Ishikawa (cell line): Measurements from ENCODE around the gene PRDM16.

ENCODE experiments used
- CEBPB ChIP-seq: IDR thresholded peaks from 2 replicates; pipeline ENCODE4 v1.6.1; 2012
- CREB1 ChIP-seq: IDR thresholded peaks from 2 replicates; pipeline ENCODE4 v1.6.1; 2012; ENCODE audit warnings: low read depth
- EGR1 ChIP-seq: IDR thresholded peaks from 2 replicates; pipeline ENCODE4 v1.6.1; 2012
- EP300 ChIP-seq: IDR thresholded peaks from 2 replicates; pipeline ENCODE4 v1.6.1; 2012; ENCODE audit warnings: borderline replicate concordance
- FOXM1 ChIP-seq: IDR thresholded peaks from 2 replicates; pipeline ENCODE4 v1.6.1; 2012; ENCODE audit warnings: low read depth, borderline replicate concordance
- NFIC ChIP-seq: IDR thresholded peaks from 2 replicates; pipeline ENCODE4 v1.6.1; 2012
- RAD21 ChIP-seq: IDR thresholded peaks from 2 replicates; pipeline ENCODE4 v1.6.1; 2012; ENCODE audit warnings: low read depth
- TAF1 ChIP-seq: IDR thresholded peaks from 2 replicates; pipeline ENCODE4 v1.6.1; 2012; ENCODE audit warnings: low read depth, mild to moderate bottlenecking
- TCF12 ChIP-seq: IDR thresholded peaks from 2 replicates; pipeline ENCODE4 v1.6.1; 2012; ENCODE audit warnings: low read depth
- TEAD4 ChIP-seq: IDR thresholded peaks from 2 replicates; pipeline ENCODE4 v1.6.1; 2012
- YY1 ChIP-seq: IDR thresholded peaks from 2 replicates; pipeline ENCODE4 v1.6.1; 2012; ENCODE audit warnings: low read depth
- ZBTB7A ChIP-seq: IDR thresholded peaks from 2 replicates; pipeline ENCODE4 v1.6.1; 2012; ENCODE audit warnings: low read depth
- TF ChIP-seq, protein P1 (sequence below): IDR thresholded peaks from 2 replicates; pipeline ENCODE4 v1.6.1; 2012
- TF ChIP-seq, protein P2 (sequence below): IDR thresholded peaks from 2 replicates; pipeline ENCODE4 v1.6.1; 2012; ENCODE audit warnings: low read depth, mild to moderate bottlenecking
- TF ChIP-seq, protein P3 (sequence below): IDR thresholded peaks from 2 replicates; pipeline ENCODE4 v1.6.1; 2012

Gene PRDM16

DNA sequence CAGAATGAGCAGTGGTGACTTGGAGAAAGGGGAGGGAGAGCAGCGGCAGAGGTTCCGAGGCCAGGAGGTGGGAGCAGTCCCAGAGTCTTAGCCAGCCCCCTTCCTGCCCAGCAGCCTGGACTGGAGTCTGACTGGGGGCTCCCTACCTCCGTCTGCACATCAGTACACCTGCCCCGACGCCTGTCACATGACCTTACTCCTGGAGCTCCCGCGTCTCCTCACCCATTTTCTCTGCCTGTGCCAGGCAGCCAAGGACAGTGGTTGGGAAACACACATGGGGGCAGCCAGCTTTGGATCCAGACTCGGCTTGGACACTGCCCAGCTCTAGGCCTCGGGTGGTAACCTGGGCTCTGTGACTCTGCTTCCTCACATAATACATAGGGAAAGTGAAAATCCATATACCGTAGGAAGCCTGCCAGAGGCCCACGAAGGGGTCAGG lies 30.9 kb upstream of the PRDM16 start:
- no peak for TF ChIP-seq EP300
- TF ChIP-seq NFIC: no peak
- TF ChIP-seq, protein P1, sequence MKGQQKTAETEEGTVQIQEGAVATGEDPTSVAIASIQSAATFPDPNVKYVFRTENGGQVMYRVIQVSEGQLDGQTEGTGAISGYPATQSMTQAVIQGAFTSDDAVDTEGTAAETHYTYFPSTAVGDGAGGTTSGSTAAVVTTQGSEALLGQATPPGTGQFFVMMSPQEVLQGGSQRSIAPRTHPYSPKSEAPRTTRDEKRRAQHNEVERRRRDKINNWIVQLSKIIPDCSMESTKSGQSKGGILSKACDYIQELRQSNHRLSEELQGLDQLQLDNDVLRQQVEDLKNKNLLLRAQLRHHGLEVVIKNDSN: no peak
- TF ChIP-seq, protein P2, sequence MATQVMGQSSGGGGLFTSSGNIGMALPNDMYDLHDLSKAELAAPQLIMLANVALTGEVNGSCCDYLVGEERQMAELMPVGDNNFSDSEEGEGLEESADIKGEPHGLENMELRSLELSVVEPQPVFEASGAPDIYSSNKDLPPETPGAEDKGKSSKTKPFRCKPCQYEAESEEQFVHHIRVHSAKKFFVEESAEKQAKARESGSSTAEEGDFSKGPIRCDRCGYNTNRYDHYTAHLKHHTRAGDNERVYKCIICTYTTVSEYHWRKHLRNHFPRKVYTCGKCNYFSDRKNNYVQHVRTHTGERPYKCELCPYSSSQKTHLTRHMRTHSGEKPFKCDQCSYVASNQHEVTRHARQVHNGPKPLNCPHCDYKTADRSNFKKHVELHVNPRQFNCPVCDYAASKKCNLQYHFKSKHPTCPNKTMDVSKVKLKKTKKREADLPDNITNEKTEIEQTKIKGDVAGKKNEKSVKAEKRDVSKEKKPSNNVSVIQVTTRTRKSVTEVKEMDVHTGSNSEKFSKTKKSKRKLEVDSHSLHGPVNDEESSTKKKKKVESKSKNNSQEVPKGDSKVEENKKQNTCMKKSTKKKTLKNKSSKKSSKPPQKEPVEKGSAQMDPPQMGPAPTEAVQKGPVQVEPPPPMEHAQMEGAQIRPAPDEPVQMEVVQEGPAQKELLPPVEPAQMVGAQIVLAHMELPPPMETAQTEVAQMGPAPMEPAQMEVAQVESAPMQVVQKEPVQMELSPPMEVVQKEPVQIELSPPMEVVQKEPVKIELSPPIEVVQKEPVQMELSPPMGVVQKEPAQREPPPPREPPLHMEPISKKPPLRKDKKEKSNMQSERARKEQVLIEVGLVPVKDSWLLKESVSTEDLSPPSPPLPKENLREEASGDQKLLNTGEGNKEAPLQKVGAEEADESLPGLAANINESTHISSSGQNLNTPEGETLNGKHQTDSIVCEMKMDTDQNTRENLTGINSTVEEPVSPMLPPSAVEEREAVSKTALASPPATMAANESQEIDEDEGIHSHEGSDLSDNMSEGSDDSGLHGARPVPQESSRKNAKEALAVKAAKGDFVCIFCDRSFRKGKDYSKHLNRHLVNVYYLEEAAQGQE: no peak
- TF ChIP-seq, protein P3, sequence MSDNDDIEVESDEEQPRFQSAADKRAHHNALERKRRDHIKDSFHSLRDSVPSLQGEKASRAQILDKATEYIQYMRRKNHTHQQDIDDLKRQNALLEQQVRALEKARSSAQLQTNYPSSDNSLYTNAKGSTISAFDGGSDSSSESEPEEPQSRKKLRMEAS: no peak

DNA sequence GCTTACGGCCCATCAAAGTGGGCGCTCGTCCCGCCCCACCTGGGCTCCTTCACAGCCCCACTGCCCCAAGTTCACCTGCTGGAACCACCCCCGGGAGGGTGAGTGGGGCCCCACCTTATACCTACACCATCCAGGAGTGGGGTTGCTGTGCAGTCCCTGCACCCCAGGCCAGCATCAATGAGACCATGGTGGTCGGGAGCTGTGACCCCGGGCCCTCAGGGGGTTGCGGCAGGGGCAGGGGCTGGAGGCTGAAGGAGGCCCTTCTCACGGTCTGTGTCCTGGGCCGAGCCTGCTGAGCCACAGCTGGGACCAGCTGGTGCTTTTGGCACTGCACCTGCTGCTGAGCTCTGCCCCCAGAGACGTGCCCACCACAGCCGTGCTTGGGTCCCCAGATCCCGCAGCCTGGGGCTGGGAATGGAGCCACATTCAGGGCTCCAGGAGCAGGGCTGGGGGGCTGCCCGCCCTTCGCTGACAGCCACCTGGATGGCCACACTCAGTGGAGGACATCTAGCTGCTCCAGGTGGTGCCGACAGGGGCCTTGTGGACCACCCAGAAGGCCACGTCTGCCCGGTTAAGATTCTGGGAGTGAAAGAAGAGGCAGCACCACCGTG lies 30.3 kb upstream of the PRDM16 start:
- TF ChIP-seq TAF1: no peak
- TF ChIP-seq EP300: no peak
- TF ChIP-seq FOXM1: no peak
- TF ChIP-seq RAD21: no peak
- TF ChIP-seq TEAD4: no peak
- TF ChIP-seq, protein P2: no peak
- TF ChIP-seq, protein P3: no peak
- no peak for TF ChIP-seq ZBTB7A
- TF ChIP-seq, protein P1: no peak
- TF ChIP-seq CEBPB: no peak

DNA sequence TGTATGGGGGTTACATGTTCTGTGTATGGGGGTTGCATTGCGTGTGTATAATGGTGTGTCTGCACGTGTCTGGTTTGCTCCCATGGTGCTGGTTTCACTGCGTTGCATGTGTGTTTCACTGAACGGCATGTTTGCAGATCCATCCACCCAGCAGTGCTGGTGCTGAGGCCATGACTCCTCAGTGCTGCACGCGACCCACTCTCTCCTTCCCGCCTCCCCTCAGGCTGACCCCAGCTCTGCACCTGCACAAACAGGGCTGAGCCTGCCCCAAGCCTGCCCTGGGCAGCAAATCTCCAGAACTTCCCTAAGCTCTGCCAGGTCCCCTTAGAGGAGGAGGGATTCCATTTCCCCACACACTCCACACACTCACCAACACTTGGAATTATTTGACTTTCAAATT lies 29.0 kb upstream of the PRDM16 start:
- no peak for TF ChIP-seq CEBPB
- no peak for TF ChIP-seq RAD21
- no peak for TF ChIP-seq EGR1
- TF ChIP-seq YY1: no peak
- TF ChIP-seq, protein P2: no peak
- TF ChIP-seq ZBTB7A: no peak
- TF ChIP-seq, protein P1: no peak
- TF ChIP-seq TCF12: no peak

DNA sequence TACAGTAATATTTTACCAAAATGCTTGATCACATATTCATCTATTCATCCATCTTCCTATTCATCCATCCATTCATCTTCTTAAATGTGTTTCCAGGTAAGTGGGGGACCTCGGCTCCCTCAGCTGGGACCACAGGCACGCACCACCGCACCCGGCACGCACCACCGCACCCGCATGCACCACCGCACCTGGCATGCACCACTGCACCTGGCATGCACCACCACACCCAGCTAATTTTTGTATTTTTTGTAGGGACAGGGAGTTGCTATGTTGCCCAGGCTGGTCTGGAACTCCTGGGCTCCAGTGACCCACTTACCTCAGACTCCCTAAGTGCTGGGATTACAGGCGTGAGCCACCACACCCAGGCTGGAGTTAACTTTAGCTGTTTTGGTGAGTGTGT lies 26.5 kb upstream of the PRDM16 start:
- TF ChIP-seq, protein P1: no peak
- TF ChIP-seq FOXM1: no peak
- no peak for TF ChIP-seq TEAD4
- TF ChIP-seq EGR1: no peak

DNA sequence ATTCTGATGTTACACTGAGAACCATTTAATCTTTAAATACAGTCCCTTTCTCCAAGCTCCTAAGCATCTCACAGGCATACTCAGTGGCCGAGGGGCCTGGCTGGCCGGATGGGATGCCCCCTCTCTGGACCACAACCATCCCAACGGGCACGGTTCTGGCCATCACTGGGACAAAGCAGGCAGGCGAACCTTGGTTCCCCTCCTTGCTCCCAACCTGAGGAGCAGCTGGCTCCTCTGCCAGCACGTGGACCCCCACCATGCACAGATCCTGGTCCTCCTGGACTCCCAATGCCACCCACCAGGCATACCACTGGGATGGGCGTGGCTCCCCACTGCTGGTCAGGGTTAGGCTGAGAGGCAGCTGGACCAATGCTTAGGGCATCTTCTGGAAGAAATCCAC lies 19.8 kb upstream of the PRDM16 start:
- TF ChIP-seq, protein P1: no peak
- TF ChIP-seq TEAD4: no peak
- TF ChIP-seq, protein P2: no peak
- no peak for TF ChIP-seq CREB1
- no peak for TF ChIP-seq TAF1
- TF ChIP-seq EGR1: no peak
- no peak for TF ChIP-seq RAD21
- TF ChIP-seq, protein P3: no peak
- no peak for TF ChIP-seq CEBPB
- no peak for TF ChIP-seq TCF12
- TF ChIP-seq EP300: no peak
- TF ChIP-seq ZBTB7A: no peak
- TF ChIP-seq YY1: no peak
- TF ChIP-seq FOXM1: no peak
